Iris pigment epithelial cell (primary cell): ENCODE data around the gene TATDN2.

Experiments used
- DNase-seq: peaks from one replicate; pipeline ENCODE4 v3.0.0-alpha.2; 2011; ENCODE audit warnings: low read depth

The TATDN2 gene

GRCh38 chr3:10317961-10318350 is 69.7 kb downstream of the TATDN2 start:
- no peak for DNase-seq

GRCh38 chr3:10319251-10319650 is 71.0 kb downstream of the TATDN2 start:
- no peak for DNase-seq

- DNase-seq: peak; percentile 21
These were observed 71.5 kb downstream of the TATDN2 start for GRCh38 chr3:10319804-10320203.

- no peak for DNase-seq
These were observed 72.0 kb downstream of the TATDN2 start for GRCh38 chr3:10320320-10320677.

GRCh38 chr3:10321630-10322351 is 73.5 kb downstream of the TATDN2 start:
- DNase-seq: no peak

GRCh38 chr3:10322352-10322710 is 74.1 kb downstream of the TATDN2 start:
- DNase-seq: no peak

- no peak for DNase-seq
These were observed 79.3 kb downstream of the TATDN2 start for GRCh38 chr3:10327592-10327991.

- no peak for DNase-seq
These were observed 80.3 kb downstream of the TATDN2 start for GRCh38 chr3:10328460-10329071.

GRCh38 chr3:10329495-10330015 is 81.3 kb downstream of the TATDN2 start:
- DNase-seq: no peak

GRCh38 chr3:10330319-10330718 is 82.1 kb downstream of the TATDN2 start:
- DNase-seq: no peak
